HepG2 (cell line): ENCODE data around the gene SSC4D. TPM values are rescaled to one million over a fixed set of nuclear protein-coding genes. Genes with fewer than 3 reads are reported as not detected.
A peak's percentile ranks its signal among the peaks of the same experiment; 100 is the strongest.

Experiments used
- AFF4 ChIP-seq: sonication (generic); formaldehyde crosslinking; IDR thresholded peaks from 2 replicates; pipeline ENCODE4 v1.4.0; 2020; ENCODE audit warnings: missing genetic modification reagents
- AKAP8 ChIP-seq: sonication (generic); formaldehyde crosslinking; IDR thresholded peaks from 2 replicates; pipeline ENCODE4 v1.5.1; 2020; ENCODE audit warnings: mild to moderate bottlenecking, missing genetic modification reagents
- DNMT1 ChIP-seq: sonication (generic); formaldehyde crosslinking; IDR thresholded peaks from 2 replicates; pipeline ENCODE4 v1.5.1; 2020; ENCODE audit warnings: mild to moderate bottlenecking, missing genetic modification reagents
- EED ChIP-seq: sonication (generic); formaldehyde crosslinking; IDR thresholded peaks from 2 replicates; pipeline ENCODE4 v1.5.0; 2020; ENCODE audit warnings: mild to moderate bottlenecking, missing genetic modification reagents
- HDAC2 ChIP-seq: sonication (generic); formaldehyde crosslinking; IDR thresholded peaks from 2 replicates; pipeline ENCODE4 v1.4.0; 2020; ENCODE audit warnings: missing genetic modification reagents
- HMGXB3 ChIP-seq: sonication (generic); formaldehyde crosslinking; IDR thresholded peaks from 2 replicates; pipeline ENCODE4 v1.4.0; 2020; ENCODE audit warnings: missing genetic modification reagents, borderline replicate concordance
- NAIF1 ChIP-seq: sonication (generic); formaldehyde crosslinking; IDR thresholded peaks from 2 replicates; pipeline ENCODE4 v1.5.0; 2020; ENCODE audit warnings: mild to moderate bottlenecking, missing genetic modification reagents, borderline replicate concordance
- NONO ChIP-seq, 2 experiments: fragments of 450-650 bp in 1 of 2; sonication (generic) in 1 of 2; formaldehyde crosslinking in 1 of 2; IDR thresholded peaks in 1 of 2; conservative IDR thresholded peaks in 1 of 2; 2 replicates each; pipeline versions ENCODE4 v1.6.1 to v1.8.0; 2017 to 2022; ENCODE audit warnings: mild to moderate bottlenecking in 1 of 2, missing genetic modification reagents in 1 of 2, moderate library complexity in 1 of 2
- NR2F6 ChIP-seq, 2 experiments: IDR thresholded peaks; 2 replicates each; pipeline ENCODE4 v1.6.1; 2016; ENCODE audit warnings: antibody characterized with exemption in 1 of 2, mild to moderate bottlenecking in 1 of 2
- PLSCR1 ChIP-seq: sonication (generic); formaldehyde crosslinking; IDR thresholded peaks from 2 replicates; pipeline ENCODE4 v1.5.0; 2020; ENCODE audit warnings: missing genetic modification reagents, mild to moderate bottlenecking, borderline replicate concordance
- SOX13 ChIP-seq, 3 experiments: fragments of 450-650 bp in 1 of 3; sonication (generic) in 1 of 3; formaldehyde crosslinking in 1 of 3; IDR thresholded peaks in 2 of 3; conservative IDR thresholded peaks in 1 of 3; 2 replicates each; pipeline versions ENCODE4 v1.5.0 to v1.6.1; 2016 to 2020; ENCODE audit warnings: antibody characterized with exemption in 1 of 3, mild to moderate bottlenecking in 1 of 3, missing compliant biosample characterization in 1 of 3, missing genetic modification reagents in 1 of 3, moderate library complexity in 1 of 3
- THAP11 ChIP-seq: IDR thresholded peaks from 2 replicates; pipeline ENCODE4 v1.6.1; 2016; ENCODE audit warnings: missing biosample characterization, missing genetic modification reagents
- THRA ChIP-seq: sonication (generic); formaldehyde crosslinking; IDR thresholded peaks from 2 replicates; pipeline ENCODE4 v1.4.0; 2020; ENCODE audit warnings: missing genetic modification reagents, borderline replicate concordance
- ZBTB37 ChIP-seq: sonication (generic); formaldehyde crosslinking; IDR thresholded peaks from 2 replicates; pipeline ENCODE4 v1.4.0; 2020; ENCODE audit warnings: mild to moderate bottlenecking, missing genetic modification reagents
- ZBTB8A ChIP-seq: sonication (generic); formaldehyde crosslinking; IDR thresholded peaks from 2 replicates; pipeline ENCODE4 v1.4.0; 2020; ENCODE audit warnings: mild to moderate bottlenecking, low read depth, missing genetic modification reagents, borderline replicate concordance
- ZFX ChIP-seq: sonication (generic); formaldehyde crosslinking; IDR thresholded peaks from 2 replicates; pipeline ENCODE4 v1.4.0; 2020; ENCODE audit warnings: mild to moderate bottlenecking, low read depth, missing genetic modification reagents, moderate library complexity
- polyA plus RNA-seq, 8 experiments: library from polyadenylated mRNA; depleted of rRNA in 3 of 8; stranded (reverse) in 7 of 8; unstranded in 1 of 8; fragments of >200 nt; fragmentation: Illumina TruSeq in 4 of 8; extraction: Trizol in 4 of 8; gene quantifications; 2 replicates each; pipeline versions ENCODE4 v1.2.1 to v1.2.3, GENCODE V29; 2011 to 2016; ENCODE audit warnings: low read depth in 4 of 8, missing spikeins in 1 of 8, mixed read lengths in 1 of 8; ENCODE audit not compliant: insufficient read depth in 1 of 8
- total RNA-seq, 5 experiments: library from RNA; depleted of rRNA; stranded (reverse); fragments of >200 nt; fragmentation: Illumina TruSeq; extraction: Trizol; gene quantifications; 2 replicates each; pipeline ENCODE4 v1.2.3, GENCODE V29; 2016; ENCODE audit warnings: low read depth in 1 of 5

The SSC4D gene
- total and polyA plus RNA-seq, 2 of the 13 experiments (the other 11 are each of a cell fraction or from before 2014, with no cell fraction given), result 33.3 to 63.8 TPM

- TF ChIP-seq SOX13 (IDR thresholded peaks at IDR 0.05) (no peak), SOX13 (CRISPR knock-in tag; conservative IDR thresholded peaks at IDR 0.05 in 1 of 2, IDR thresholded peaks at IDR 0.05 in 1 of 2) (peak in 1 of 2 experiments; percentile 63; a peak in 2 of 4 replicates), ZBTB37 (CRISPR knock-in tag) (no peak), HMGXB3 (no peak), NONO (IDR thresholded peaks at IDR 0.05) (no peak), NONO (CRISPR knock-in tag; conservative IDR thresholded peaks at IDR 0.05) (0 out of 2 replicates have a peak, but pooled peaks have one; percentile 31), AKAP8 (CRISPR knock-in tag) (no peak), ZFX (CRISPR knock-in tag) (peak; percentile 37), PLSCR1 (no peak), AFF4 (CRISPR knock-in tag) (no peak), ZBTB8A (CRISPR knock-in tag) (no peak), NAIF1 (CRISPR knock-in tag) (no peak), EED (no peak), HDAC2 (no peak), THAP11 (CRISPR knock-in tag) (peak; percentile 53; the same call in 1 of the 2 replicates), THRA (CRISPR knock-in tag) (peak; percentile 98), NR2F6 (IDR thresholded peaks at IDR 0.05) (no peak), NR2F6 (CRISPR knock-in tag; IDR thresholded peaks at IDR 0.05) (0 out of 2 replicates have a peak, but pooled peaks have one; percentile 19), DNMT1 (CRISPR knock-in tag) (no peak)
Observed at GRCh38 chr7:76409537-76409936, at the start of gene SSC4D (continued).
